Stomach smooth muscle (tissue), 2 donors: ENCODE measurements around the gene ARHGEF18.
A peak's percentile ranks its signal among the peaks of the same experiment; 100 is the strongest.
"Not testable (repeated sequence)": the region's sequence is repeated elsewhere in the genome, so short reads cannot be mapped to it uniquely, and the experiment has no call there.

Experiments used
- H3K27ac ChIP-seq: one replicate; pipeline ENCODE4 v1.7.0; 2013; ENCODE audit warnings: mild to moderate bottlenecking, low read length, inconsistent platforms
- H3K27me3 ChIP-seq, 2 donors: one replicate each; pipeline ENCODE4 v1.7.0; 2013; ENCODE audit warnings: low read length in 2 of 2; ENCODE audit not compliant: insufficient read depth in 2 of 2, control insufficient read depth in 1 of 2
- H3K36me3 ChIP-seq, 2 donors: one replicate each; pipeline ENCODE4 v1.7.0; 2013; ENCODE audit warnings: low read length in 2 of 2; ENCODE audit not compliant: control insufficient read depth in 2 of 2, insufficient read depth in 2 of 2
- H3K4me1 ChIP-seq: one replicate; pipeline ENCODE4 v1.7.0; 2013; ENCODE audit warnings: low read length; ENCODE audit not compliant: control insufficient read depth, insufficient read depth
- H3K4me3 ChIP-seq, 2 donors: one replicate each; pipeline ENCODE4 v1.7.0; 2013; ENCODE audit warnings: low read length in 2 of 2
- H3K9ac ChIP-seq, 2 donors: one replicate each; pipeline ENCODE4 v1.7.0; 2013; ENCODE audit warnings: low read length in 2 of 2, mild to moderate bottlenecking in 1 of 2
- H3K9me3 ChIP-seq, 2 donors: one replicate each; pipeline ENCODE4 v1.7.0; 2013; ENCODE audit warnings: low read length in 2 of 2; ENCODE audit not compliant: control insufficient read depth in 2 of 2
- donor health status: healthy.
- donor health status: Pancreatic carcinoma.

Gene ARHGEF18

DNA sequence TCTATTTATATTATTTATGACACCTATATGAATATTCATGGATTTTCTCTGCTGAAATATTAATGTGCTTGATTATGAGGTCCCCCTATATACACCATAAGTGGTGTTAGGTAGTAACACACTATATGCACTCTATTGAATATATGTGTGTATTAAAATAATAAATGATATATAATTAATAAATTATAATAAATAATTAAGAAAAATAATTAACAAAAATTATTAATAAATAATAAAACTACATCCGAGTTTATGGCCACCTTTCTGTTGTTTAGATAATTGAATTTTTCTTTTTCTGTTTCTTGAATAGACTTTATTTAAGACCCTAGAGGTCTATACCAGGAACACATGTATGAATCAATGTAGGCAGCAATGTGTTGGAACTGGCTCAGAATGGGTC is 20.9 kb upstream of the ARHGEF18 start:
- Histone ChIP-seq H3K9me3 (peaks cover 0 to 3% of the 10 kb centered on the region in 2 donors), H3K9ac (no peak overlapping the region), H3K4me1 (no peaks in the 10 kb centered on the region), H3K36me3 (no peaks in the 10 kb centered on the region), H3K27ac (no peak overlapping the region), H3K4me3 (no peak overlapping the region), H3K27me3 (no peaks in the 10 kb centered on the region)

DNA sequence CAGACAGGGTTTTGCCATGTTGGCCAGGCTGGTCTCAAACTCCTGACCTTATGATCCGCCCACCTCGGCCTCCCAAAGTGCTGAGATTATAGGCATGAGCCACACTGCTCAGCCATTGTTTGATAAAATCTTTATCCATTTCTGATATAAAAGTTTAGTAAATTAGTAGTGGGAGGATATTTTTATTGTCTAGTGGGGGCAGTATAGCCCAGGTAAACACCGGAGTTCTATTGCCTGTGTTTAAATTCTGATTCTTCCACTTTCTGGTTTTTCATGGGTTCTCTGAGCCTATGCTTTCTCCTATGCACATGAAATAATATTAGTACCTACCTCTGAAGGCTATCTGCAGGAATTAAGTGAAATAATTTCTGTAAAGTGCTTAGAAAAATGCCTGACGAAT is 20.1 kb upstream of the ARHGEF18 start:
- Histone ChIP-seq H3K9ac (no peak overlapping the region), H3K4me1 (no peaks in the 10 kb centered on the region), H3K27ac (no peak overlapping the region), H3K36me3 (no peaks in the 10 kb centered on the region), H3K9me3 (peaks cover 0 to 3% of the 10 kb centered on the region in 2 donors), H3K27me3 (no peaks in the 10 kb centered on the region), H3K4me3 (no peak overlapping the region)

DNA sequence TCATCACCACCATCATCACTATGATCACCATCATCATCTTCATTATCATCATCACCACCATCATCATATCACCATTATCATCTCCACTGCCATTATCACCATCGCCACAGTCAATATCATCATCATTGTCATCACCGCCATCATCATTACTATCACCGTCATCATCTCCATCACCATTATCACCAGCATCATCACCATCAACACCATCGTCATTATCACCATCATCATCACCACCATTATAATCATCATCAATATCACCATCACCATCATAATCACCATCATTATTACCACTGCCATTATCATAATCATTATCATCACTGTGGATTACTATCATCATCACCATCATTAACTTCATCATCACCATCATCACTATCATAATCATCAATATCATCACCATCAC is 17.3 kb upstream of the ARHGEF18 start:
- H3K9me3 ChIP-seq = peaks cover 0 to 3% of the 10 kb centered on the region in 2 donors
- H3K36me3 ChIP-seq = no peaks in the 10 kb centered on the region
- no peak overlapping the region for H3K9ac ChIP-seq
- no peak overlapping the region for H3K27ac ChIP-seq
- H3K27me3 ChIP-seq = no peaks in the 10 kb centered on the region
- peaks cover 2% of the 10 kb centered on the region for H3K4me1 ChIP-seq
- no peak overlapping the region for H3K4me3 ChIP-seq

DNA sequence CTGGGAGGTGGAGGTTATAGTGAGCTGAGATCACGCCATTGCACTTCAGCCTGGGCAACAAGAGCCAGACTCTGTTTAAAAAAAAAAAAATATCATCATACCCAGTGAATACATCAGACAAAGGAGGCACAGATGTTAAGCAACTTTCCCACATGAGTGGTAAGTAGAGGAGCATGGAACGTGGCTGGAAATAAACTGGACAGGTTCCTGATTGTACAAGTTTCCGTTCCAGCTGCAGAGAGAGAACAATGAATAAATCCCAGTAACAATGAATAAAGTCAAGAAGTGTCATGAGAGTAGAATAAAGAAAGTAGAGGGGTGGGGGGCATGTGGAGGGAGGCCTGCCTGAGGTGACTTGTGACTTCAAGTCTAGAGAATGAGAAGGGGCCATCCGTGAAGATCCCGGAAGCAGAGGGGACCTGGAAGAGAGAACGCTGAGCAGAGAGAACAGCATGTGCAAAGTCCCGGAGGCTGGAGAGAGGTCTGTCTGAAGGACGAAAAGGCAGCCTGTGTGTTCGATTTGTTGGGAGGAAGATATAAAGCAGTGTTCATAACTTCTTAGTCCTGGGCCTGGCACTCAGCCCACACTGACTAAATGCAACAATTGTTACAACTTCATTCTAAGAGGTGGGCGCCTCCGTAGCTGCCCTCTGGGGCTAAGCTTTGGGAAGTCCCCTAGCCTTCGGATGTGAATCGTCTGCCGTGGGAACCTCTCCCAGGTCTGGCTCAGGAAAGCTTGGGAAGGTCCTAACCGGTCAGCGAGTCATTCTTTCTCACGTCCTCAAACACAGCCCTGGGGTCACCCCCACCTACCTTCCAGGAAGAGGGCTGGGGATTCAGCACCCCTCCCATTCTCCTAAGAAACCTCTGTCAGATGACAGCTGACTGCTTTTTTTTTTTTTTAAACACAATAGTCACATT is 15.3 kb upstream of the ARHGEF18 start:
- Histone ChIP-seq H3K4me1 (peaks cover 3% of the 10 kb centered on the region), H3K27me3 (no peaks in the 10 kb centered on the region), H3K27ac (no peak overlapping the region), H3K9me3 (peaks cover 0 to 3% of the 10 kb centered on the region in 2 donors), H3K36me3 (no peaks in the 10 kb centered on the region), H3K4me3 (no peak overlapping the region), H3K9ac (no peak overlapping the region)

DNA sequence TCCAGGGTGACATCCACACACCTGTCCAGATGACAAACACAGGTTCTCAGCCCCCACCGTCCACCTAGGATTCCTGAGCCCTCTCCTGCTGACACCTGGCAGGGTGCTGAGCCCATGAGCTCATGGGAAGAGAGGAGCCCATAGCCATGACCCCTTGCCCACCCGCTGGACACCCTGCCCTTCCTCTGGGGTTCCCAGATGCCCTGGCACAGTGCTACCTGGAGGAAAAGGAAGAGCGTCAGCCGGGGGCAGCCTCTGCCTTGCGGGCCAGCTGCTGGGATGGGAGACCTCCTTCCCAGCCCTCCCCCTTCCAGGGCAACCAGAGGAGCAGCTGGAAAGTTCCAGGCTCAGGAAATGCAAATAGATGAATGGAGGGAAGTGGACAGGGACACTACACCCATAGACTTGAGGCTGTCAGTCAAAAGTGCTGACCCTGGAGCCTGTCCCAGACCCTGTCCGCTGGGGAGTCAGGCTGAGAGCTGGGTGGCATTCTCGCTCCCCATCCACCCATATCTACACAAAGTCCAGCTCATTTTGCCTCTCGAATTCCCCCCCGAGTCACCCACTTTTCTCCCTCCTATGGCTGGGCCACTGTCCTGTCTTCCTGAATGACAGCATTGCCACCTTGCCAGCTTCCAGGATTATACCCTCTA is 12.3 kb upstream of the ARHGEF18 start:
- no peak overlapping the region for H3K4me3 ChIP-seq
- H3K27ac ChIP-seq = no peak overlapping the region
- no peaks in the 10 kb centered on the region for H3K27me3 ChIP-seq
- no peaks in the 10 kb centered on the region for H3K36me3 ChIP-seq
- peaks cover 0 to under 1% of the 10 kb centered on the region in 2 donors for H3K9me3 ChIP-seq
- H3K9ac ChIP-seq = no peak overlapping the region
- peaks cover 5% of the 10 kb centered on the region for H3K4me1 ChIP-seq

DNA sequence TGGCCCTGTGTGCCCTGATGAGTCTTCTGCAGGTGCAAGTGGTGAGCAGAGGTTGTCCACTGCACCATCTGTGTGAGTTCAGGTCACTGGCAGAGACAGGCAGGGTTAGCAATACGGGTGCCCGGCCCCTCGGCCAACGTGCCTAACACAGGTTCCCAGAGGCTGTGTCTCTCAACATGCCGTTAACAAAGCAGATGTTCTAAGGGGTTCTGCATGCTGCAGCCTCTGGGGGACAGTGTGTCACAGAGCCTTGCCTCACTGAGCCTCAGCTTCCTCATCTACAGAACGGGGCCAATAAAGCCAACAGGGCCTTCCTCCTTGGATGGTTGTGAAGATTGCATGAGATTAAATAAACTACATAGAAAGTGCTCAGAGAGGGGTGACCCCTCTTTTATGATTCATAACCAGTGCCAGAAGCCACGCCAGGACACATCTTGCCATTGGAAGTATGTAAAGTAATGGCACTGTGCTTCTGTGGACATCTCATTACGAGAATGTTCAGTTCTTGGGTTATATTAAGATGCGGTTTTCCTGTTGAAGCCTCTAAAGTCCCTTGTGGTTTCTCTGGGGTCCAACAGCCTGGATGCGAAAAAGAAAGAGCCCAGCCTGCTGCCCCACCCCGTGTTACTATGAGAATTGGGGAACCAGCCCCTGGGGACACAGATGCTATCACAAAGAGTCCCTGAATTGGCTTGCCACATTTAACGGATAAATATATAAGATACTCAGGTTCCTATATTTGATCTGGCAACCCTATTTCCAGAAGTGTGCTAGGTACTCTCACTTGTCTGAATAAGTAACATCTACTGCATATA is 11.2 kb upstream of the ARHGEF18 start:
- Histone ChIP-seq H3K4me3 (no peak overlapping the region), H3K4me1 (peaks cover 5% of the 10 kb centered on the region), H3K27me3 (no peaks in the 10 kb centered on the region), H3K9ac (no peak overlapping the region), H3K36me3 (no peaks in the 10 kb centered on the region), H3K9me3 (no peaks in the 10 kb centered on the region), H3K27ac (no peak overlapping the region)

DNA sequence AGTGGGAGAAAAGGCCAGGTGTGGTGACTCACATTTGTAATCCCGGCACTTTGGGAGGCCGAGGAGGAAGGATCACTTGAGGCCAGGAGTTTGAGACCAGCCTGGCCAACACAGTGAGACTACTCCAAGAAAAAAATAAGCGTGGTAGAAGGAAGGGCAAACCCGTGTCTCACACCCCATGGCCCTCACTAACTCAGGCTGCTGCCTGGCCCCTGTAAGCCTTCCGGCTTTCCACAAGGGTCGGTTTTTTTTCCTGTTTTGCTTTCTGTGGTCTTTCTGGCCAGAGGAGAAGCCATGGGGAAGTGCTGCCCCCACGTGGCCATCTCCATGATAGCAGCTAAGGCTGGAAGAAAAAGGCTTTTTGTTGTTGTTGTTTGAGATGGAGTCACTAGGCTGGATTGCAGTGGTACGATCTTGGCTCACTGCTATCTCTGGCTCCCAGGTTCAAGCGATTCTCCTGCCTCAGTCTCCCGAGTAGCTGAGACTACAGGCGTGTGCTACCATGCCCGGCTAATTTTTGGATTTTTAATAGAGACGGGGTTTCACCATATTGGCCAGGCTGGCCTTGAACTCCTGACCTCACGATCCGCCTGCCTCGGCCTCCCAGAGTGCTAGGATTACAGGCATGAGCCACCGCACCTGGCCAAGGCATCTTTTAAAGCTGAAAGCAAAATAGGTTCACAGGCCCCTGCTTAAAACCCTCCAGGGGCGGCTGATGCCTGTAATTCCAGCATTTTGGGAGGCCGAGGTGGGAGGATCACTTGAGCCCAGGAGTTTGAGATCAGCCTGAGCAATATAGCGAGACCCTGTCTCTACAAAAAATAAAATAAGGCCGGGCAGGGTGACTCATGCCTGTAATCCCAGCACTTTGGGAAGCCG is 7.5 kb upstream of the ARHGEF18 start:
- Histone ChIP-seq H3K27ac (no peak overlapping the region), H3K36me3 (no peaks in the 10 kb centered on the region), H3K27me3 (no peaks in the 10 kb centered on the region), H3K4me1 (peaks cover 5% of the 10 kb centered on the region), H3K9ac (no peak overlapping the region), H3K4me3 (peak overlapping the region in 1 of 2 donors; percentile 22), H3K9me3 (no peaks in the 10 kb centered on the region)

DNA sequence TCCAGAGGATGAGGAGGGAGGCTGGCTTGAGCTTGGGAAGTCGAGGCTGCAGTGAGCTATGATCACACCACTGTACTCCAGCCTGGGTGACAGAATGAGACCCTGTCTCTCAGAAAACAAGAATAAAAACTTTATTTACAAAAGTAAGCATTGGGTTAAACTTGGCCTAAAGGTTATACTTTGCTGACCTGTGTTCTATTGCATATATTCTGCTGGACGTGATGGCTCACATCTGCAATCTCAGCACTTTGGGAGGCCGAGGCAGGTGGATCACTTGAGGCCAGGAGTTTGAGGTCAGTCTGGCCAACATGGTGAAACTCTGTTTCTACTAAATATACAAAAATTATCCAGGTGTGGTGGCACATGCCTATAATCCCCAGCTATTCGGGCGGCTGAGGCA is 6.6 kb upstream of the ARHGEF18 start:
- no peak overlapping the region for H3K4me3 ChIP-seq
- no peaks in the 10 kb centered on the region for H3K9me3 ChIP-seq
- no peaks in the 10 kb centered on the region for H3K36me3 ChIP-seq
- H3K27me3 ChIP-seq = no peaks in the 10 kb centered on the region
- peaks cover 2% of the 10 kb centered on the region for H3K4me1 ChIP-seq
- H3K27ac ChIP-seq = no peak overlapping the region
- H3K9ac ChIP-seq = no peak overlapping the region

DNA sequence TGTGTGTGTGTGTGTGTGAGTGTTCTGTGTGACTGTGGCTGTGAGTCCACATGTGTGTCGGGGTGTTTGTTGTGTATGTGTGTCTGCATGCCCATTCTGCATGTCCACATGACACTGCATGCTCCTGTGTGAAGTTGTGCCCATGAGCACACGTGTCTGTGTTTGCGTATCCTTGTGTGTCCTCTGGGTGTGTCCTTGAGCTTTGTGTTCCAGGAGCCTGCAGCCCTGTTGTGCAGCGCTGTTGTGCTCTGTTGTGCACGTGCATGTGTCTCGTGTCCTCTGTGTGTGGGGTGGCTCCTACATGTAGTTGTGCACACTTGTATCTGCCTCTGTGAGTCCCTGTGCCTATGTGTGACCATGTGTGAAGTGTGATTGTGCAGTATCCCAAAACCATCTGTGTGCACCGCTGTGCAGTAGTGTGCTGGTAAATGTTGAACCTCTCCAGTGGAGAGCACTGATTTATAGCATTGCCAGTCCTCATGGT is 2.2 kb upstream of the ARHGEF18 start:
- no peaks in the 10 kb centered on the region for H3K36me3 ChIP-seq
- no peak overlapping the region for H3K4me3 ChIP-seq
- no peak overlapping the region for H3K27ac ChIP-seq
- H3K27me3 ChIP-seq = no peaks in the 10 kb centered on the region
- no peaks in the 10 kb centered on the region for H3K4me1 ChIP-seq
- no peaks in the 10 kb centered on the region for H3K9me3 ChIP-seq
- no peak overlapping the region for H3K9ac ChIP-seq

DNA sequence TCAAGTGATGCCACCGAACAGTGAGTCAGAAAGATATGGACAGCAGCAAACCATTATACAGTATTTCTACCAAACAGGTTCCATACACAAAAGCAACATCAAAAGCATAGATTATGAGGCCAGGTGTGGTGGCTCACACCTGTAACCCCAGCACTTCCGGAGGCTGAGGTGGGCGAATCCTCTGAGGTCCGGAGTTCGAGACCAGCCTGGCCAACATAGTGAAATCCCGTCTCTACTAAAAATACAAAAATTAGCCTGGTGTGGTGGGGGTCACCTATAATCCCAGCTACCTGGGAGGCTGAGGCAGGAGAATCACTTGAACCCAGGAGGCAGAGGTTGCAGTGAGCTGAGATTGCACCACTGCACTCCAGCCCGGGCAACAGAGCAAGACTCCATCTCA is 1.7 kb upstream of the ARHGEF18 start:
- H3K9me3 ChIP-seq, H3K4me3 ChIP-seq, H3K4me1 ChIP-seq, H3K9ac ChIP-seq, H3K27me3 ChIP-seq, H3K27ac ChIP-seq, H3K36me3 ChIP-seq: not testable (repeated sequence)
